ENCODE data around the gene UBXN10. TPM values are rescaled to one million over a fixed set of nuclear protein-coding genes. Genes with fewer than 3 reads are reported as not detected.

UBXN10 gene
- under 1 TPM; 0.41 to 0.63 TPM for total RNA-seq

DNA sequence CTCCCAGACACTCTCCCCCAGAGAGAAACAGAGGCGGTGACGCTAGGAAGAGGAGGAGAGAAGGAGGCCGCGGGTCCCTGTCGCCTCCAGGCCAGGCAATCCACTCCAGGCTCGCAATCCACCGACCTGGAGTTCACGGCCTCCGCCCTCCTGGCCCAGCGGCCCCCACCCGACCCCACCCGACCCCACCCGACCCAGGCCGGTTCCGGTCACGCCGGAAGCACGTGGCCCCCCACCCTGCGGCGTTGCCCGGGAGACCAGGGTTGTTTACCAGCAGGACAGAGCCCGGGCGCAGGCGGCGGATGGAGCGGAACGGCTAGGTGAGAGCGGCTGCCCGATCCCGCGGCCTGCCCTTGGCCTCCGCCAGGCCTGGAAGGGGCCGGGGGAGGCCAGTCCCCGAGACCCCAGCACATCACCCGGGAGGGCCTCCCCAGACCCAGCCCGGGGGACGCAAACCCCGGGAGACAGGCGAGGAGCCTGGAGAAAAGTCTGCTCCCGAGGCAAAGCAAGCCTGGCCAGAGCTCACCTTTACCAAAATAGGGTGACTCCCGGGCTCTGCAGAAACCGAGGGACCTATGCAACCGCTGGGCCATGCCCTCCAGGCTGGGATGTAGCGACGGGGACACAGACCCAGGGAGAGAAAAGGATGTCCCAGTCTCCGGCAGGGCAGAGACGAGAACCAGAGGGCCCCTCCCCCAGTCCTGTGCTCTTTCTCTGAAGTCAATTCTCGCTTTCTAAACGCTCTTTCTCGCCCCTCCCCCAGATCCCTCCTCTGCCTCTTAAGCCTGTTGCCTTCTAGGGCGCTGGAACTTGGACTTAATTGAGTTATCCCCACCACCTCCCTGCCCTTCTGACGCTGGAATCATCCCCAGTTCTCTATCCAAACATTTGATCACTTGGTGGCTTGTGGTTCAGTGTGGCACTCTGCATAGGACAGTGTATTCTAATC lies at the start of gene UBXN10, which contains the start of gene PLA2G2C:
UBXN10 (plus strand) TSS at position 263 of the 949 bp plus-strand sequence. CDS start 4,466 bp downstream, outside the sequence.
PLA2G2C (minus strand) TSS at position 685 of the 949 bp plus-strand sequence. CDS start 9,155 bp downstream, outside the sequence.
- CTCF ChIA-PET: interaction anchor here (1.2 to 3.6 kb wide), 2 partner anchors 9 to 34 kb away, joined by 3 to 13 read pairs; no protein-coding TSS in a partner anchor
- Mint-ChIP-seq H3K4me1 (peaks cover 42% of the 10 kb centered on the region), H3K27ac (peak within 1 kb of the TSS; percentile 85), H3K9me3 (ENCODE audit: low read depth) (no peaks in the 10 kb centered on the region), H3K36me3 (ENCODE audit: low read depth) (no peaks in the 10 kb centered on the region), H3K4me3 (peak within 1 kb of the TSS; percentile 68), H3K27me3 (peaks cover 15% of the 10 kb centered on the region)
- intact Hi-C loops (cut with DNase I, micrococcal nuclease): loop anchor here (1.0 to 10.0 kb wide), 9 partner anchors 14 to 1836 kb away; partner anchors contain the start of gene ECE1 (in 1 of the 2)
- DNase-seq (peak; percentile 90), ATAC-seq (peak; percentile 70)
- POLR2A ChIA-PET: no interaction called here

GRCh38 chr1:20136249-20136648 lies 49.6 kb upstream of the UBXN10 start:
- Mint-ChIP-seq H3K36me3 (ENCODE audit: low read depth) (peaks cover 1% of the 10 kb centered on the region), H3K4me1 (no peaks in the 10 kb centered on the region), H3K27me3 (peaks cover 24% of the 10 kb centered on the region), H3K4me3 (no peak overlapping the region), H3K9me3 (ENCODE audit: low read depth) (no peaks in the 10 kb centered on the region), H3K27ac (no peak overlapping the region)
- intact Hi-C loops (cut with DNase I, micrococcal nuclease): no loop called here
- ChIA-PET CTCF (no interaction called here), POLR2A (no interaction called here)
- ATAC-seq (no peak), DNase-seq (no peak)

- Mint-ChIP-seq H3K36me3 (ENCODE audit: low read depth) (no peaks in the 10 kb centered on the region), H3K4me1 (no peaks in the 10 kb centered on the region), H3K9me3 (ENCODE audit: low read depth) (no peaks in the 10 kb centered on the region), H3K27ac (no peak overlapping the region), H3K4me3 (no peak overlapping the region), H3K27me3 (peaks cover 20% of the 10 kb centered on the region)
- POLR2A ChIA-PET: no interaction called here
- intact Hi-C loops (cut with DNase I, micrococcal nuclease): no loop called here
- CTCF ChIA-PET: no interaction called here
- DNase-seq: no peak
- ATAC-seq: no peak
These were observed 48.8 kb upstream of the UBXN10 start for GRCh38 chr1:20137055-20137454.

DNA sequence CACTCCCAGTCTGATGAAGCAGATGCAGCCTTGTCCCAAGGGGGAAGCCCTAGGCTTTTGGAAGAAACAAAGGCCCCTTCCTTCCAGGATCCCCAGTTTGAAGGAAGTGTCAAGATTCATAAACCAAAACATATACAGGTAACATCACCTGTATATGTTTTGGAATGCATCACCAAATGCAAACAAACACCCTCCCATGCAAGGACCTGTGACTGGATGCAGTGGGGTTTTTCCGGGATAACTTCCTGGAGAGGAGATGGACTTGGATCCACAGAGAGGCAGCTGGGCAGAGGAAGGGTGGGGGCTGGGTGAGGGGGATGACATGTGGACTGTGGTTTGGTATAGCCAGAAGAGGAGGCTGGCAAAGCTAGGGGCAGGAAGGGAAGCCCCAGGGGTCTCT lies 48.3 kb upstream of the UBXN10 start:
- ChIA-PET CTCF (no interaction called here), POLR2A (no interaction called here)
- H3K27me3 Mint-ChIP-seq: peaks cover 17% of the 10 kb centered on the region
- H3K36me3 Mint-ChIP-seq (ENCODE audit: low read depth): no peaks in the 10 kb centered on the region
- intact Hi-C loops (cut with DNase I, micrococcal nuclease): no loop called here
- no peak overlapping the region for H3K27ac Mint-ChIP-seq
- no peak for ATAC-seq
- no peak overlapping the region for H3K4me3 Mint-ChIP-seq
- DNase-seq: no peak
- no peaks in the 10 kb centered on the region for H3K4me1 Mint-ChIP-seq
- no peaks in the 10 kb centered on the region for H3K9me3 Mint-ChIP-seq (ENCODE audit: low read depth)

GRCh38 chr1:20138346-20138745 lies 47.5 kb upstream of the UBXN10 start:
- CTCF ChIA-PET: no interaction called here
- Mint-ChIP-seq H3K36me3 (ENCODE audit: low read depth) (no peaks in the 10 kb centered on the region), H3K27me3 (peaks cover 14% of the 10 kb centered on the region), H3K9me3 (ENCODE audit: low read depth) (no peaks in the 10 kb centered on the region), H3K27ac (no peak overlapping the region), H3K4me3 (no peak overlapping the region), H3K4me1 (no peaks in the 10 kb centered on the region)
- no peak for ATAC-seq
- intact Hi-C loops (cut with DNase I, micrococcal nuclease): no loop called here
- POLR2A ChIA-PET: no interaction called here
- DNase-seq: no peak

DNA sequence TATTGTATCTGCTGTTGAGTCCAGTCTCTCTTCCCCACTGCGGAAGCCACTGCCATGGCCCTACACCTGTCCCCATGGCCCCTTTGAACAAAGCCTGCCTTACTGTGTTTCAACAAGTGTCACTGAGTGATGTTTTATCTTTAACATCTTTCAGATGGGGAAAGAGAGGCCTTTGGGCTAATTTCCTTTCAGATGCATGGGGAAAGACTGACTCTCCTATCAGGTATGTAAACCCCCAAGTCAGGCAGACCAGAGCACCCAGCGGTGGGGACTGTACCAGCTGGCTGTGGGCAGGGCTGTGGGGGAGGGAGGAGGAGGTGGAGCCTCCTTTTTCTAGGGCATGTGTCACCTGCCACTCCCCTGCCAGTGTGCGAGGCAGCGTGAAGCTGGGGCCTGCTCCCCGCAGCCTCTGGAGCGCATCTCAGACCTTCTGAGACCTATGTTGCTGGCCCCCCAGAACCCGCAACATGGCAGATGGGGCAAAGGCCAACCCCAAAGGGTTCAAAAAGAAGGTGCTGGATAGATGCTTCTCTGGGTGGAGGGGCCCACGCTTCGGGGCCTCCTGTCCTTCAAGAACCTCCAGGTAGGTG lies 46.8 kb upstream of the UBXN10 start, which contains the start of gene PLA2G2F:
PLA2G2F (plus strand) TSS at position 363 of the 590 bp plus-strand sequence; CDS start at position 468, 105 bp downstream.
- CTCF ChIA-PET: no interaction called here
- POLR2A ChIA-PET: no interaction called here
- no peaks in the 10 kb centered on the region for H3K9me3 Mint-ChIP-seq (ENCODE audit: low read depth)
- no peak within 1 kb of the TSS for H3K4me3 Mint-ChIP-seq
- H3K36me3 Mint-ChIP-seq (ENCODE audit: low read depth): no peaks in the 10 kb centered on the region
- H3K4me1 Mint-ChIP-seq: no peaks in the 10 kb centered on the region
- peak; percentile 13 for DNase-seq
- ATAC-seq: no peak
- no peak within 1 kb of the TSS for H3K27ac Mint-ChIP-seq
- intact Hi-C loops (cut with DNase I, micrococcal nuclease): no loop called here
- H3K27me3 Mint-ChIP-seq: peaks cover 12% of the 10 kb centered on the region

DNA sequence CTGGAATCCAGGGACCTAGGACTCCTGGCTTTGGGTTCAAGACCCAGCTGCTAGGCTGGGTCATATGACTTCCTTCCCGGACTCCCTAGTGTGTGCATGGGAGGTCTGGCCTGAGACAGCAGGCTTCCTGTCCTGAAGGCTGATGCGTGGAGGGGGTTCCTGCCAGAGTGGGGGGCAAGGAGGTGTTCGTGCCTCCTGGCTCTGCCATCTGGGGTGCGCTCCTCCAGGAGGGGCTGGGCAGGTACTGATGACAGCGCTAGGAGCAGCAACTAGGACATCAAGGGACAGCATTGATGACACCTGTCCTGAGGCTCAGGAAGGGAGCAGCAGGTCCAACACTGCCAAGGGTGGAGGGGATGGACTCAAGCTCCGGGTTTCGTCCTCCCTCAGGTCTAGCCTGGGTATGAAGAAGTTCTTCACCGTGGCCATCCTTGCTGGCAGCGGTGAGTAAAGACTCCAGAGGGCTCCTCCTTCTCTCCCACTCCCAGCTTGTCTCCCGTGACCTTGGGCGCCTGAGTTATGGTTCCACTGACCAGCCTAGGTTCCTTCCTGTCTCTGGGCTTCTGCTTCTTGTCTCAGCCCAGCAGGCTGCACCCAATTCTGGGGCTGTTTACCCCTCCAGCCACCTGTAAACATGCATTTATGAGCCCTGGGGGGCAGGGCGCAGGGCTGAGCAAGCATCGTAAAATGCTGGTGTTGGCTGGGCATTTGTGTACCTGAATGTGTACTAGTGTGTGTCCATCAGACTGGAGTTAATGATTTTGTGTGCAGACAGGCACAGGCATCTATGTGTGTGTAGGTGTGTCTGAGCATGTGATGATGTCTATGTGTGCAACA lies 45.9 kb upstream of the UBXN10 start:
- no peaks in the 10 kb centered on the region for H3K4me1 Mint-ChIP-seq
- intact Hi-C loops (cut with DNase I, micrococcal nuclease): no loop called here
- H3K27ac Mint-ChIP-seq: no peak overlapping the region
- CTCF ChIA-PET: interaction anchor here (0.6 kb wide), 1 partner anchor 242 kb away, joined by 3 read pairs; no protein-coding TSS in a partner anchor
- no peak overlapping the region for H3K4me3 Mint-ChIP-seq
- peaks cover 10% of the 10 kb centered on the region for H3K27me3 Mint-ChIP-seq
- ATAC-seq (no peak), DNase-seq (no peak)
- POLR2A ChIA-PET: no interaction called here
- no peaks in the 10 kb centered on the region for H3K36me3 Mint-ChIP-seq (ENCODE audit: low read depth)
- H3K9me3 Mint-ChIP-seq (ENCODE audit: low read depth): no peaks in the 10 kb centered on the region

DNA sequence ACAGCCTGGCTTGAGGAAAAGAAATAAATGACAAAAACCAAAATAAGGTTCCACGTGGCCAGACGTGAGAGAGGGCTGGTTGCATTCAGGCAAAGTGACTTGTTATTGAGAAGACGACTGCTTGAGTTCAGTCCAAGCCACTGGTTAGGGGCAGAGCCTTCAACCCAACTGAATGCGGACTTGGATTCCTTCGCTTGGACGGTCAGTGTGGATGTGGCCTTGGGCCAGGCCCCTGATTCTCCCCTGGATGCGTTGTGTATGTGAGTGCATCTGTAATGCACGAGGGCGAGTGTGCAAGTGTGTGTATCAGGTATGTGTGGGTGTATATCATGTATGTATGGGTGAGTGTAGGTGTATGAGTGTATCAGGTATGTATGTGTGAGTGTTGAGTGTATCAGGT lies 44.9 kb upstream of the UBXN10 start:
- DNase-seq (no peak), ATAC-seq (no peak)
- Mint-ChIP-seq H3K4me1 (no peaks in the 10 kb centered on the region), H3K27me3 (peaks cover 10% of the 10 kb centered on the region), H3K36me3 (ENCODE audit: low read depth) (no peaks in the 10 kb centered on the region), H3K4me3 (no peak overlapping the region), H3K27ac (no peak overlapping the region), H3K9me3 (ENCODE audit: low read depth) (no peaks in the 10 kb centered on the region)
- intact Hi-C loops (cut with DNase I, micrococcal nuclease): no loop called here
- ChIA-PET CTCF (no interaction called here), POLR2A (no interaction called here)

DNA sequence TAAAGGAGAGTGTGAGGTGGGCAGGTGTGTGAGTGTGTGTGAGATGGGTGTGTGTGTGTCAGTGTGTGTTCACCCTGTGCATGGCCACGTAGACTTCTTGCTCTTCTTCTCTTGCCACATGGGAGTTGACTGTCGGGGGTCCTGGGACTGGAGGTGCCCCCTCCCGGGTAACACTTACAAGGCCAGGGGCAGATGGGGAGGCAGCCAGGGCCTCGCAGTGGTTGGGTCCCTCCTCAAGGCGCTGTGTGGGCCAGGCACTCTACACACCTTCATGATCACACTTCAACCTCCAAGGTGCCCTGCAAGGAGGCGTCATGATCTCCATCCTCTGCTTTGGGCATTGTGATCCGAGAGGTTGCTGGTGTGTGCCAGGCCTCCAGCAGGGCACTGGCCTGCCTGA lies 44.4 kb upstream of the UBXN10 start:
- H3K27me3 Mint-ChIP-seq: peaks cover 10% of the 10 kb centered on the region
- no peak for ATAC-seq
- ChIA-PET CTCF (no interaction called here), POLR2A (no interaction called here)
- H3K9me3 Mint-ChIP-seq (ENCODE audit: low read depth): no peaks in the 10 kb centered on the region
- H3K4me3 Mint-ChIP-seq: no peak overlapping the region
- H3K4me1 Mint-ChIP-seq: no peaks in the 10 kb centered on the region
- DNase-seq: no peak
- H3K36me3 Mint-ChIP-seq (ENCODE audit: low read depth): no peaks in the 10 kb centered on the region
- H3K27ac Mint-ChIP-seq: no peak overlapping the region
- intact Hi-C loops (cut with DNase I, micrococcal nuclease): no loop called here

DNA sequence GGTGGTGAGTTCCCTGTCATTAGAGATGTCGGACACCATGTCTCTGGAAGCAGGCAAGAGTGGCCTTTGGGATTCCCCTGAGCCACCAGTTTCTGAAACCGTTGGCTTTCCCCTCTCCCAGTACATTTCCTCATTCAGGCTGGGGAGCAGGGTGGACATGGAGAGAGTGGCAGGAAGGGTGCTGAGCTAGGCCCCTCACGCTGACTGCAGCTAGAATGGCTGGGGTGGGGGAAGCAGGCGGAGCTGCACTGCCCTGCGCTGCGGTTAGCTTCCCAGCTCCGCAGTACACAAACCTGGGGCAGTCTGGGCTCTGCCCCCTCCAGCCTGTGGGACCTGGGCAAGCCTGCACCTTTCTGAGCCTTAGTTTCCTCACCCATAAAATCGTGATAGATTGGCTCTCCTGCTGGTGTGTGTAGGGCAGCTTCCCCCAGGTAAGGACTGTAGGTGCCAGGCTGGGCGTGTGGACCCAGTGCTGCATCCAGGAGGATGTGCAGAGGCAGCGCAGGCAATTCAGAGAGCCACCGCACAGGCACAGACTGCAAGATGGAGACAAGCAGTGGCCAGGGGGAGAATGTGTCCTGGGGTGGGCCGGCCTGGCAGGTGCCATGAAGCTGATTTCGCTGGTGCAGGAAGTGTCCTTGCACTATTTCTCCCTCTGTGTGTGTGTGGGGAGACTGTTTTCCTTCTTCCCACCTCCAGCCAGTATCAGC lies 43.7 kb upstream of the UBXN10 start:
- Mint-ChIP-seq H3K27ac (no peak overlapping the region), H3K36me3 (ENCODE audit: low read depth) (no peaks in the 10 kb centered on the region), H3K4me1 (no peaks in the 10 kb centered on the region), H3K9me3 (ENCODE audit: low read depth) (no peaks in the 10 kb centered on the region), H3K27me3 (peaks cover 10% of the 10 kb centered on the region), H3K4me3 (no peak overlapping the region)
- no peak for DNase-seq
- intact Hi-C loops (cut with DNase I, micrococcal nuclease): no loop called here
- ChIA-PET CTCF (no interaction called here), POLR2A (no interaction called here)
- ATAC-seq: no peak

DNA sequence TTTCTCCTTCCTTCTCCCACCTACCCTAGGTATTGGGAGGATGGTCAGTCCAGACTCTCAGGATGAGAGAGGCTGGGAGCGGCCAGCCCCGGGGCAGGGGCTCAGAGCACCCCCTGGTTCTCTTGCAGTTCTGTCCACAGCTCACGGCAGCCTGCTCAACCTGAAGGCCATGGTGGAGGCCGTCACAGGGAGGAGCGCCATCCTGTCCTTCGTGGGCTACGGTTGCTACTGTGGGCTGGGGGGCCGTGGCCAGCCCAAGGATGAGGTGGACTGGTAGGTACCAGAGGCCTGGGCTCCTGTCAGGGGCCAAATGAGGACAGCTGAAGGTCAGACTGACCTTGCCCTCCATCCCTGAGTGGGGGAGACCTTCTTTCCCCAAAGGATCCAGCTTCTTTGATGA lies 42.6 kb upstream of the UBXN10 start:
- CTCF ChIA-PET: no interaction called here
- no peak for ATAC-seq
- Mint-ChIP-seq H3K4me3 (no peak overlapping the region), H3K27ac (no peak overlapping the region), H3K36me3 (ENCODE audit: low read depth) (no peaks in the 10 kb centered on the region), H3K9me3 (ENCODE audit: low read depth) (no peaks in the 10 kb centered on the region), H3K4me1 (no peaks in the 10 kb centered on the region), H3K27me3 (peaks cover 8% of the 10 kb centered on the region)
- no peak for DNase-seq
- intact Hi-C loops (cut with DNase I, micrococcal nuclease): no loop called here
- POLR2A ChIA-PET: no interaction called here

All from activated CD4-positive, alpha-beta T cell treated with anti-CD3 and anti-CD28 coated beads for 36 hours (primary cell).